DND-41 (cell line): Measurements from ENCODE around the gene SDF2.
A peak's percentile ranks its signal among the peaks of the same experiment; 100 is the strongest.

Source experiments
- ATAC-seq: fragments of 200-7000 bp; cut with Tn5 transposase; 3 replicates; pipeline ENCODE4 v1.9.1; 2021; ENCODE audit warnings: low read depth; ENCODE audit not compliant: insufficient read depth
- DNase-seq: peaks from one replicate; pipeline ENCODE4 v3.0.0-alpha.2; 2020
- H2AFZ ChIP-seq: 2 replicates; pipeline ENCODE4 v1.6.0; 2012; ENCODE audit warnings: low read depth, low read length
- H3K27ac ChIP-seq: 2 replicates; pipeline ENCODE4 v1.5.1; 2012; ENCODE audit warnings: low read length, inconsistent platforms
- H3K27me3 ChIP-seq: fragments of 200-600 bp; sonication (generic); 2 replicates; pipeline ENCODE4 v1.6.0; 2012; ENCODE audit warnings: low read length, mild to moderate bottlenecking, inconsistent platforms; ENCODE audit not compliant: insufficient read depth, poor library complexity
- H3K36me3 ChIP-seq: 2 replicates; pipeline ENCODE4 v1.5.1; 2012; ENCODE audit warnings: low read length, inconsistent platforms; ENCODE audit not compliant: insufficient read depth
- H3K4me1 ChIP-seq: 2 replicates; pipeline ENCODE4 v1.5.1; 2012; ENCODE audit warnings: mild to moderate bottlenecking, low read length; ENCODE audit not compliant: insufficient read depth
- H3K4me2 ChIP-seq: 2 replicates; pipeline ENCODE4 v1.6.0; 2012; ENCODE audit warnings: mild to moderate bottlenecking, moderate library complexity, low read length, inconsistent platforms; ENCODE audit not compliant: insufficient read depth
- H3K4me3 ChIP-seq, 2 experiments: fragments of 200-600 bp in 1 of 2; shearing (Covaris generic) in 1 of 2; 2 replicates each; pipeline ENCODE4 v1.5.1; 2012 to 2016; ENCODE audit warnings: inconsistent platforms in 2 of 2, low read length in 2 of 2, mild to moderate bottlenecking in 2 of 2, low read depth in 1 of 2, moderate library complexity in 1 of 2
- H3K79me2 ChIP-seq: 2 replicates; pipeline ENCODE4 v1.6.0; 2012; ENCODE audit warnings: low read length, inconsistent platforms; ENCODE audit not compliant: insufficient read depth
- H3K9ac ChIP-seq: 2 replicates; pipeline ENCODE4 v1.6.0; 2012; ENCODE audit warnings: low read depth, mild to moderate bottlenecking, inconsistent platforms, low read length, moderate library complexity
- H3K9me3 ChIP-seq: 2 replicates; pipeline ENCODE4 v1.5.1; 2012; ENCODE audit warnings: low read length, moderate library complexity, mild to moderate bottlenecking, inconsistent platforms; ENCODE audit not compliant: insufficient read depth, severe bottlenecking
- H4K20me1 ChIP-seq: 2 replicates; pipeline ENCODE4 v1.6.0; 2012; ENCODE audit warnings: low read length; ENCODE audit not compliant: insufficient read depth
- EZH2 ChIP-seq: IDR thresholded peaks from 3 replicates; pipeline ENCODE4 v1.6.1; 2012; ENCODE audit warnings: borderline replicate concordance, low read depth, mild to moderate bottlenecking, moderate library complexity, low read length, inconsistent platforms; ENCODE audit not compliant: severe bottlenecking
- TF ChIP-seq, protein P1 (sequence below): IDR thresholded peaks from 2 replicates; pipeline ENCODE4 v1.5.1; 2012; ENCODE audit warnings: borderline replicate concordance, low read length, moderate library complexity, mild to moderate bottlenecking; ENCODE audit not compliant: poor library complexity, severe bottlenecking; ENCODE audit errors: extremely low read depth

The SDF2 gene

DNA sequence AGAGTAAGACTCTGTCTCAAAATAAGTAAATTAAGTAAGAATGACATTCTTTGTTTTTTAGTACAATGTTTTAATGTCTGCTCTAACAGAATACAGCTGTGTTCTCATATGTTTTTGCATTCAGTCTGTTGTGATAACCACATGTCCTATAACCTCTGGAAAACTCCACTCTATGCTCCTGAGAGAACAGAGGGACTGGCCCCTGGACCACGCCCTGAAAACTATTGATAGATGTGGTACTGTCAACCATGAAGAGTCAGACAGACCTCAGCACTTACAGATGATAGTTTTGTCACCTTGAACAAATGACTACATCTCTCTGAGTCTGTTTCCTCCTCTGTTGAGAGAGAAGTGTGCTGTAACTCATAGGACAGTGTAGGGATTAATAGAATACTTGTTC lies 8.2 kb upstream of the SDF2 start:
- H3K27me3 ChIP-seq: no peaks in the 10 kb centered on the region
- peaks cover 56% of the 10 kb centered on the region for H3K79me2 ChIP-seq
- H3K4me3 ChIP-seq: no peak overlapping the region
- ATAC-seq (no peak), DNase-seq (no peak)
- peaks cover 22% of the 10 kb centered on the region; the same call in 1 of the 2 replicates for H4K20me1 ChIP-seq
- H3K9me3 ChIP-seq: no peaks in the 10 kb centered on the region
- no peak overlapping the region for H3K4me2 ChIP-seq
- no peak overlapping the region for H3K27ac ChIP-seq
- no peak overlapping the region for H2AFZ ChIP-seq
- H3K36me3 ChIP-seq: peaks cover 81% of the 10 kb centered on the region
- TF ChIP-seq EZH2: no peak
- TF ChIP-seq, protein P1, sequence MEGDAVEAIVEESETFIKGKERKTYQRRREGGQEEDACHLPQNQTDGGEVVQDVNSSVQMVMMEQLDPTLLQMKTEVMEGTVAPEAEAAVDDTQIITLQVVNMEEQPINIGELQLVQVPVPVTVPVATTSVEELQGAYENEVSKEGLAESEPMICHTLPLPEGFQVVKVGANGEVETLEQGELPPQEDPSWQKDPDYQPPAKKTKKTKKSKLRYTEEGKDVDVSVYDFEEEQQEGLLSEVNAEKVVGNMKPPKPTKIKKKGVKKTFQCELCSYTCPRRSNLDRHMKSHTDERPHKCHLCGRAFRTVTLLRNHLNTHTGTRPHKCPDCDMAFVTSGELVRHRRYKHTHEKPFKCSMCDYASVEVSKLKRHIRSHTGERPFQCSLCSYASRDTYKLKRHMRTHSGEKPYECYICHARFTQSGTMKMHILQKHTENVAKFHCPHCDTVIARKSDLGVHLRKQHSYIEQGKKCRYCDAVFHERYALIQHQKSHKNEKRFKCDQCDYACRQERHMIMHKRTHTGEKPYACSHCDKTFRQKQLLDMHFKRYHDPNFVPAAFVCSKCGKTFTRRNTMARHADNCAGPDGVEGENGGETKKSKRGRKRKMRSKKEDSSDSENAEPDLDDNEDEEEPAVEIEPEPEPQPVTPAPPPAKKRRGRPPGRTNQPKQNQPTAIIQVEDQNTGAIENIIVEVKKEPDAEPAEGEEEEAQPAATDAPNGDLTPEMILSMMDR: no peak
- no peak overlapping the region for H3K9ac ChIP-seq
- H3K4me1 ChIP-seq: peaks cover 4% of the 10 kb centered on the region

DNA sequence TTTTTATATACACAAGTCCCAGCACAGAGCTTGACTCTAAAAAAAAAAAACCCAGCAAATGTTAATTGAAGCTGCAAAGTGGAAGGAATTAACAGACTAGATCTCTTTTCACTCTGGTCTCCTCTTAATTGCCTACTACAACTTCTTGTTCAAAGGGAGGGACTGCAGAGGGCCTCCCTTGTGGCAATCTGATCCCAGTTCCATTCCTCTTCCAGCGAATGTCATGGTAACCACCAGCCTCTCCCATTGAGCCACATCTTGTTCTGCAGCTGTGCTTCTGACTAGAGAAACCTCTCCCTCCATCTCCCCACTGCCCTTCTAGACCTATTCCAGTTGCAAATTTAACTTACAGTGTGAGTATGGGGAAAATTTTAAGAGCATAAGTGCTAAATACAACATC lies 6.2 kb upstream of the SDF2 start:
- Histone ChIP-seq H3K9ac (no peak overlapping the region), H4K20me1 (peaks cover 33% of the 10 kb centered on the region; the same call in 1 of the 2 replicates), H3K79me2 (peaks cover 76% of the 10 kb centered on the region), H3K4me1 (peaks cover 24% of the 10 kb centered on the region), H2AFZ (no peak overlapping the region), H3K4me2 (no peak overlapping the region), H3K27me3 (no peaks in the 10 kb centered on the region), H3K4me3 (no peak overlapping the region), H3K9me3 (no peaks in the 10 kb centered on the region), H3K27ac (no peak overlapping the region), H3K36me3 (peaks cover 71% of the 10 kb centered on the region)
- ATAC-seq: no peak
- no peak for DNase-seq
- no peak for TF ChIP-seq EZH2

DNA sequence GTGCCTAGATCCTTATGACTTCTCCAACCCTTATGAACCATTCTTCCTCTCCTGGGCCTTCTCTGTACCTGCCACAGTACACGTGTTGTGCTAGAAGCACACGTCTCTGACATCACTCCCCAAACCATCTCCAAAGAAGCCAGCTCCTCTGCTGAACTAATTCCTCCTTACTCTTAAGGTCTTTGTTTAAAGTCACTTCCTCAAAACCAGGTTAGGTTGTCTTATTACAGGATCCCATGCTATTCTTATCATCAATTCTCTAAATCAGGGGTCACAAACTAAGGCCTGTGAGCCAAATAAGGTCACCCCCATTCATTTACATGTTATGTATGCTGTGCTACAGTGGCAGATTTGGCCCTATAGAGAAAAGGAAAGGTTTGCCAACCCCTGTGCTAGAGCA lies 4.3 kb upstream of the SDF2 start:
- Histone ChIP-seq H4K20me1 (peaks cover 29% of the 10 kb centered on the region; the same call in 1 of the 2 replicates), H3K36me3 (peaks cover 56% of the 10 kb centered on the region), H3K9ac (no peak overlapping the region), H3K4me3 (no peak overlapping the region), H3K79me2 (peaks cover 93% of the 10 kb centered on the region), H3K27me3 (no peaks in the 10 kb centered on the region), H3K27ac (no peak overlapping the region), H3K9me3 (no peaks in the 10 kb centered on the region), H3K4me1 (peaks cover 31% of the 10 kb centered on the region), H2AFZ (no peak overlapping the region), H3K4me2 (no peak overlapping the region)
- TF ChIP-seq, protein P1: no peak
- TF ChIP-seq EZH2: no peak
- DNase-seq: no peak
- ATAC-seq: no peak

DNA sequence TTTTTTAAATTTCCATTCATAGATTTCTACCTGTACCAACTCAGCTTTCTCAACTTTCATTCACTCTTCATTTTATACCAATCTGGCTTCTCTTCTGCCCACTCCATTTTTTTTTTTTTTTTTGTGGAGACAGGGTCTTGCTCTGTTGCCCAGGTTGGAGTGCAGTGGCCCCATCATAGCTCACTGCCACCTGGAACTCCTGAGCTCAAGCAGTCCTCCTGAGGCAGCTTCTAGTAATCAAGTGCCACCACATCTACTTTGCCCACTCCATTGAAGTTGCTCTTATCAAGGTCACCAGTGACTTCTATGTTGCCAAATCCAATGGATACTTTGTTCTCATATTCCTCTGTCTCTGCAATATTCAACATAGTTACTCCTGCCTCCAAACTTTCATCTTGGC lies 2.0 kb upstream of the SDF2 start:
- no peak overlapping the region for H2AFZ ChIP-seq
- peaks cover 9% of the 10 kb centered on the region for H3K9me3 ChIP-seq
- no peak for DNase-seq
- H3K27me3 ChIP-seq: no peaks in the 10 kb centered on the region
- peak overlapping the region; percentile 87 for H3K9ac ChIP-seq
- peaks cover 27% of the 10 kb centered on the region; the same call in 1 of the 2 replicates for H4K20me1 ChIP-seq
- ATAC-seq: no peak
- peak overlapping the region in 1 of 2 experiments; percentile 89; a peak in 1 of 4 replicates for H3K4me3 ChIP-seq
- no peak overlapping the region for H3K27ac ChIP-seq
- TF ChIP-seq, protein P1: no peak
- TF ChIP-seq EZH2: no peak
- peaks cover 92% of the 10 kb centered on the region for H3K79me2 ChIP-seq
- H3K4me1 ChIP-seq: peaks cover 39% of the 10 kb centered on the region
- H3K36me3 ChIP-seq: peaks cover 57% of the 10 kb centered on the region
- H3K4me2 ChIP-seq: peak overlapping the region; percentile 68
